ENCODE measurements around the gene GPC5. TPM values are rescaled to one million over a fixed set of nuclear protein-coding genes. Genes with fewer than 3 reads are reported as not detected.

The GPC5 gene
- total and polyA plus RNA-seq, 7 experiments from 2014 or later, result 0.10 to 0.38 TPM; not detected in 5

GRCh38 chr13:91513790-91514189 is 115.4 kb downstream of the GPC5 start:
- peaks cover 0 to 7% (median 0%) of the 10 kb centered on the region in 11 donors for H3K9me3 Mint-ChIP-seq
- Histone ChIP-seq H3K4me1 (ENCODE audit: control insufficient read depth in 2 of 2, insufficient read depth in 2 of 2, low read length in 2 of 2) (no peaks in the 10 kb centered on the region), H3K27ac (ENCODE audit: low read depth, low read length) (no peak overlapping the region), H3K4me3 (ENCODE audit: low read length) (no peak overlapping the region), H3K9me3 (ENCODE audit: control insufficient read depth in 2 of 3, low read length in 3 of 3) (no peaks in the 10 kb centered on the region), H3K36me3 (ENCODE audit: control insufficient read depth in 2 of 3, insufficient read depth in 3 of 3, low read length in 3 of 3) (no peaks in the 10 kb centered on the region), H3K27me3 (ENCODE audit: control insufficient read depth in 2 of 2, insufficient read depth in 2 of 2, low read length in 2 of 2) (no peaks in the 10 kb centered on the region)
- CTCF ChIA-PET, result no interaction called here
- no peaks in the 10 kb centered on the region for H3K36me3 Mint-ChIP-seq
- H3K4me3 Mint-ChIP-seq, result no peak overlapping the region
- no peak for DNase-seq
- ATAC-seq, result no peak
- no peak overlapping the region for H3K27ac Mint-ChIP-seq
- peaks cover 0 to 9% (median 0%) of the 10 kb centered on the region in 5 donors for H3K27me3 Mint-ChIP-seq
- POLR2A ChIA-PET, result no interaction called here
- intact Hi-C loops (cut with micrococcal nuclease), result no loop called here
- H3K4me1 Mint-ChIP-seq, result no peaks in the 10 kb centered on the region

- ChIA-PET POLR2A (no interaction called here), CTCF (no interaction called here)
- Histone ChIP-seq H3K27me3 (ENCODE audit: control insufficient read depth in 2 of 2, insufficient read depth in 2 of 2, low read length in 2 of 2) (no peaks in the 10 kb centered on the region), H3K9me3 (ENCODE audit: control insufficient read depth in 2 of 3, low read length in 3 of 3) (no peaks in the 10 kb centered on the region), H3K36me3 (ENCODE audit: control insufficient read depth in 2 of 3, insufficient read depth in 3 of 3, low read length in 3 of 3) (no peaks in the 10 kb centered on the region), H3K4me1 (ENCODE audit: control insufficient read depth in 2 of 2, insufficient read depth in 2 of 2, low read length in 2 of 2) (no peaks in the 10 kb centered on the region), H3K27ac (ENCODE audit: low read depth, low read length) (no peak overlapping the region), H3K4me3 (ENCODE audit: low read length) (no peak overlapping the region)
- ATAC-seq (no peak), DNase-seq (no peak)
- no peak overlapping the region for H3K4me3 Mint-ChIP-seq
- no peaks in the 10 kb centered on the region for H3K36me3 Mint-ChIP-seq
- H3K27ac Mint-ChIP-seq, result no peak overlapping the region
- H3K9me3 Mint-ChIP-seq, result peaks cover 0 to 7% (median 0%) of the 10 kb centered on the region in 11 donors
- no peaks in the 10 kb centered on the region for H3K4me1 Mint-ChIP-seq
- intact Hi-C loops (cut with micrococcal nuclease), result no loop called here
- peaks cover 0 to 13% (median 3%) of the 10 kb centered on the region in 5 donors for H3K27me3 Mint-ChIP-seq
These were observed 118.4 kb downstream of the GPC5 start for GRCh38 chr13:91516799-91517198.

GRCh38 chr13:91520952-91521351 is 122.5 kb downstream of the GPC5 start:
- ChIA-PET CTCF (no interaction called here), POLR2A (no interaction called here)
- Mint-ChIP-seq H3K9me3 (peaks cover 0 to 7% (median 0%) of the 10 kb centered on the region in 11 donors), H3K27me3 (peaks cover 0 to 17% (median 8%) of the 10 kb centered on the region in 5 donors), H3K4me1 (no peaks in the 10 kb centered on the region), H3K4me3 (no peak overlapping the region), H3K36me3 (no peaks in the 10 kb centered on the region), H3K27ac (no peak overlapping the region)
- H3K4me3 ChIP-seq (ENCODE audit: low read length), result no peak overlapping the region
- no peak overlapping the region for H3K27ac ChIP-seq (ENCODE audit: low read depth, low read length)
- H3K27me3 ChIP-seq (ENCODE audit: control insufficient read depth in 2 of 2, insufficient read depth in 2 of 2, low read length in 2 of 2), result no peaks in the 10 kb centered on the region
- no peaks in the 10 kb centered on the region for H3K36me3 ChIP-seq (ENCODE audit: control insufficient read depth in 2 of 3, insufficient read depth in 3 of 3, low read length in 3 of 3)
- ATAC-seq (no peak), DNase-seq (no peak)
- intact Hi-C loops (cut with micrococcal nuclease), result no loop called here
- H3K9me3 ChIP-seq (ENCODE audit: control insufficient read depth in 2 of 3, low read length in 3 of 3), result no peaks in the 10 kb centered on the region
- no peaks in the 10 kb centered on the region for H3K4me1 ChIP-seq (ENCODE audit: control insufficient read depth in 2 of 2, insufficient read depth in 2 of 2, low read length in 2 of 2)

DNA sequence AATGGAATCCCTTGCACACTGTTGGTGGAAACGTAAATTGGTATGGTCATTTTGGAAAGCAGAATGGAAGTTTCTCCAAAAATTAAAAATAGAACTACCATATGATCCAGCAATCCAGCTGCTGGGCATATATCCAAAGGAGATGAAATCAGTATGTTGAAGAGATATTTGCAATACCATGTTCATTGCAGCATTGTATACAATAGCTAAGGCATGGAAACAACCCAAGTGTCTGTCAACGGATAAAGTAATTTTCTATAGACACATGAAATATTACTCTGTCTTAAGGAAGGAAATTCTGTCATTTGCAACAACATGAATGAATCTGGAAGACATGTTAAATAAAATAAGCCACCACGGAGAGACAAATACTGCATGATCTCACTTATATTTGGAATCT is 124.7 kb downstream of the GPC5 start:
- Mint-ChIP-seq H3K9me3 (peaks cover 0 to 5% (median 0%) of the 10 kb centered on the region in 11 donors), H3K4me1 (no peaks in the 10 kb centered on the region), H3K27ac (no peak overlapping the region), H3K27me3 (peaks cover 0 to 14% (median 8%) of the 10 kb centered on the region in 5 donors), H3K36me3 (peaks cover 0 to under 1% (median 0%) of the 10 kb centered on the region in 5 donors), H3K4me3 (no peak overlapping the region)
- POLR2A ChIA-PET, result no interaction called here
- Histone ChIP-seq H3K36me3 (ENCODE audit: control insufficient read depth in 2 of 3, insufficient read depth in 3 of 3, low read length in 3 of 3) (no peaks in the 10 kb centered on the region), H3K9me3 (ENCODE audit: control insufficient read depth in 2 of 3, low read length in 3 of 3) (no peaks in the 10 kb centered on the region), H3K27ac (ENCODE audit: low read depth, low read length) (no peak overlapping the region), H3K27me3 (ENCODE audit: control insufficient read depth in 2 of 2, insufficient read depth in 2 of 2, low read length in 2 of 2) (no peaks in the 10 kb centered on the region), H3K4me1 (ENCODE audit: control insufficient read depth in 2 of 2, insufficient read depth in 2 of 2, low read length in 2 of 2) (no peaks in the 10 kb centered on the region), H3K4me3 (ENCODE audit: low read length) (no peak overlapping the region)
- ATAC-seq (no peak), DNase-seq (no peak)
- CTCF ChIA-PET, result no interaction called here
- intact Hi-C loops (cut with micrococcal nuclease), result no loop called here

DNA sequence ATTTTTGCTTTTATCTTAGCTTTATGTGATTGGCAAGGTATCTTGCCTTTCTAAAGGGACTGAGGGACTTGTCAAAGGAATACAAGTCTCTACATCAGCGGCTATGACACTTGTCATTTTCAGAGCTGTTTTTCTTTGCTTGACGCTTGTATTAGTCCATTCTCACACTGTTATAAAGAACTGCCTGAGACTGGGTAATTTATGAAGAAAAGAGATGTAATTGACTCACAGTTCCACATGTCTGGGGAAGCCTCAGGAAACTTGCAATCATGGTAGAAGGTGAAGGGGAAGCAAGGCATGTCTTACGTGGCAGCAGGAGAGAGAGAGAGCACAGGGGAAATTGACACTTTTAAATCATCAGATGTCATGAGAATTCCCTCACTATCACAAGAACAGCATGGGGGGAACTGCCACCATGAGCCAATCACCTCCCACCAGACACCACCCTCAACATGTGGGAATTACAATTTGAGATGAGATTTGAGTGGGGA is 128.2 kb downstream of the GPC5 start:
- Histone ChIP-seq H3K9me3 (ENCODE audit: control insufficient read depth in 2 of 3, low read length in 3 of 3) (no peaks in the 10 kb centered on the region), H3K27ac (ENCODE audit: low read depth, low read length) (no peak overlapping the region), H3K4me1 (ENCODE audit: control insufficient read depth in 2 of 2, insufficient read depth in 2 of 2, low read length in 2 of 2) (no peaks in the 10 kb centered on the region), H3K36me3 (ENCODE audit: control insufficient read depth in 2 of 3, insufficient read depth in 3 of 3, low read length in 3 of 3) (no peaks in the 10 kb centered on the region), H3K27me3 (ENCODE audit: control insufficient read depth in 2 of 2, insufficient read depth in 2 of 2, low read length in 2 of 2) (no peaks in the 10 kb centered on the region), H3K4me3 (ENCODE audit: low read length) (no peak overlapping the region)
- DNase-seq (no peak), ATAC-seq (no peak)
- POLR2A ChIA-PET, result no interaction called here
- peaks cover 0 to 5% (median 0%) of the 10 kb centered on the region in 11 donors for H3K9me3 Mint-ChIP-seq
- no peaks in the 10 kb centered on the region for H3K4me1 Mint-ChIP-seq
- H3K27ac Mint-ChIP-seq, result no peak overlapping the region
- H3K4me3 Mint-ChIP-seq, result no peak overlapping the region
- CTCF ChIA-PET, result no interaction called here
- H3K27me3 Mint-ChIP-seq, result peaks cover 0 to 18% (median 4%) of the 10 kb centered on the region in 5 donors
- intact Hi-C loops (cut with micrococcal nuclease), result no loop called here
- peaks cover 0 to 5% (median 0%) of the 10 kb centered on the region in 5 donors for H3K36me3 Mint-ChIP-seq

GRCh38 chr13:91529739-91530482 is 131.5 kb downstream of the GPC5 start:
- Mint-ChIP-seq H3K9me3 (peaks cover 0 to 6% (median 0%) of the 10 kb centered on the region in 11 donors), H3K4me1 (no peaks in the 10 kb centered on the region), H3K4me3 (no peak overlapping the region), H3K27me3 (peaks cover 0 to 25% (median 8%) of the 10 kb centered on the region in 5 donors), H3K27ac (no peak overlapping the region), H3K36me3 (peaks cover 0 to 5% (median 0%) of the 10 kb centered on the region in 5 donors)
- no peaks in the 10 kb centered on the region for H3K36me3 ChIP-seq (ENCODE audit: control insufficient read depth in 2 of 3, insufficient read depth in 3 of 3, low read length in 3 of 3)
- H3K27ac ChIP-seq (ENCODE audit: low read depth, low read length), result no peak overlapping the region
- CTCF ChIA-PET, result no interaction called here
- POLR2A ChIA-PET, result no interaction called here
- intact Hi-C loops (cut with micrococcal nuclease), result no loop called here
- DNase-seq, result no peak
- no peaks in the 10 kb centered on the region for H3K27me3 ChIP-seq (ENCODE audit: control insufficient read depth in 2 of 2, insufficient read depth in 2 of 2, low read length in 2 of 2)
- ATAC-seq, result no peak
- H3K4me3 ChIP-seq (ENCODE audit: low read length), result no peak overlapping the region
- no peaks in the 10 kb centered on the region for H3K9me3 ChIP-seq (ENCODE audit: control insufficient read depth in 2 of 3, low read length in 3 of 3)
- H3K4me1 ChIP-seq (ENCODE audit: control insufficient read depth in 2 of 2, insufficient read depth in 2 of 2, low read length in 2 of 2), result no peaks in the 10 kb centered on the region

DNA sequence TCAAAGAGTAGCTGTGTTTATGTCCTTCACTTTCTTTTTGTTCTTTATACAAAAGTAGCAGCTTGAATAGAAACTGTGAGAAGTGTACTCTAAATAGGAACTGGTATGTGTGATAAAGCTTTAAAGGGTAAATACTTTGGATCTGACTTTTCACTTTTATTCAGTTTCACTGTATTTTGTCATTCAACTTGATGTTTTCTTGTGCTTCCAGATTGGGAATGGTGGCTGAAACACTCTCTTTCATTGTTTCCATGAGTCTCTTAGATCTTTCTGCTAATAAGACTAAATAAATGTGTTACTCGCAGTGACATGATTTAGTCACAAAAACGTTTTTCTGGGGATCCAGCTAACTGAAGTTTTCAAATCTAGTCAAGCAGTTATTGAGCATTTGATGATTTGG is 133.2 kb downstream of the GPC5 start:
- POLR2A ChIA-PET, result no interaction called here
- no peak for DNase-seq

More for the DNA sequence above, 133.2 kb downstream of the GPC5 start:
- Histone ChIP-seq H3K27me3 (ENCODE audit: control insufficient read depth in 2 of 2, insufficient read depth in 2 of 2, low read length in 2 of 2) (no peaks in the 10 kb centered on the region), H3K9me3 (ENCODE audit: control insufficient read depth in 2 of 3, low read length in 3 of 3) (no peaks in the 10 kb centered on the region), H3K4me1 (ENCODE audit: control insufficient read depth in 2 of 2, insufficient read depth in 2 of 2, low read length in 2 of 2) (no peaks in the 10 kb centered on the region), H3K36me3 (ENCODE audit: control insufficient read depth in 2 of 3, insufficient read depth in 3 of 3, low read length in 3 of 3) (no peaks in the 10 kb centered on the region), H3K27ac (ENCODE audit: low read depth, low read length) (no peak overlapping the region), H3K4me3 (ENCODE audit: low read length) (no peak overlapping the region)
- H3K4me1 Mint-ChIP-seq, result no peaks in the 10 kb centered on the region
- H3K27ac Mint-ChIP-seq, result no peak overlapping the region
- peaks cover 0 to 9% (median 0%) of the 10 kb centered on the region in 11 donors for H3K9me3 Mint-ChIP-seq
- no peak overlapping the region for H3K4me3 Mint-ChIP-seq
- H3K27me3 Mint-ChIP-seq, result peaks cover 0 to 18% (median 6%) of the 10 kb centered on the region in 5 donors
- CTCF ChIA-PET, result no interaction called here
- ATAC-seq, result no peak
- H3K36me3 Mint-ChIP-seq, result peaks cover 0 to 5% (median 0%) of the 10 kb centered on the region in 5 donors
- intact Hi-C loops (cut with micrococcal nuclease), result no loop called here
